HepG2 (cell line): ENCODE results near the gene TLNRD1. TPM values are rescaled to one million over a fixed set of nuclear protein-coding genes. Genes with fewer than 3 reads are reported as not detected.
A peak's percentile ranks its signal among the peaks of the same experiment; 100 is the strongest.

Experiments used
- FOXP4 ChIP-seq: sonication (generic); formaldehyde crosslinking; IDR thresholded peaks from 2 replicates; pipeline ENCODE4 v1.4.0; 2020; ENCODE audit warnings: missing genetic modification reagents
- IRF2 ChIP-seq: IDR thresholded peaks from 2 replicates; pipeline ENCODE4 v1.6.1; 2018; ENCODE audit warnings: missing genetic modification reagents, missing compliant biosample characterization
- NFE2 ChIP-seq: sonication (generic); formaldehyde crosslinking; IDR thresholded peaks from 2 replicates; pipeline ENCODE4 v1.4.0; 2020; ENCODE audit warnings: missing genetic modification reagents
- NKX3-1 ChIP-seq: sonication (generic); formaldehyde crosslinking; IDR thresholded peaks from 2 replicates; pipeline ENCODE4 v1.5.0; 2020; ENCODE audit warnings: missing genetic modification reagents
- POLR2AphosphoS2 ChIP-seq: IDR thresholded peaks from 2 replicates; pipeline ENCODE4 v1.6.1; 2011; ENCODE audit warnings: low read depth, low read length, improper control_type of control experiment
- RBFOX2 ChIP-seq: fragments of 200-400 bp; formaldehyde crosslinking; IDR thresholded peaks from 2 replicates; pipeline ENCODE4 v1.6.1; 2017; ENCODE audit warnings: low read depth, mild to moderate bottlenecking, low read length
- SMAD3 ChIP-seq: sonication (generic); formaldehyde crosslinking; IDR thresholded peaks from 2 replicates; pipeline ENCODE4 v1.4.0; 2020; ENCODE audit warnings: missing genetic modification reagents
- TRIM22 ChIP-seq: fragments of 450-650 bp; IDR thresholded peaks from 2 replicates; pipeline ENCODE4 v1.6.1; 2017
- ZMYM4 ChIP-seq: sonication (generic); formaldehyde crosslinking; IDR thresholded peaks from 2 replicates; pipeline ENCODE4 v1.8.1; 2023; ENCODE audit warnings: mild to moderate bottlenecking, missing genetic modification reagents
- ZNF546 ChIP-seq: sonication (generic); formaldehyde crosslinking; conservative IDR thresholded peaks from 2 replicates; pipeline ENCODE4 v1.8.1; 2023; ENCODE audit warnings: mild to moderate bottlenecking, missing genetic modification reagents
- ZNF605 ChIP-seq: sonication (generic); formaldehyde crosslinking; IDR thresholded peaks from 2 replicates; pipeline ENCODE4 v1.8.0; 2022; ENCODE audit warnings: mild to moderate bottlenecking, missing genetic modification reagents
- polyA plus RNA-seq, 8 experiments: library from polyadenylated mRNA; depleted of rRNA in 3 of 8; stranded (reverse) in 7 of 8; unstranded in 1 of 8; fragments of >200 nt; fragmentation: Illumina TruSeq in 4 of 8; extraction: Trizol in 4 of 8; gene quantifications; 2 replicates each; pipeline versions ENCODE4 v1.2.1 to v1.2.3, GENCODE V29; 2011 to 2016; ENCODE audit warnings: low read depth in 4 of 8, missing spikeins in 1 of 8, mixed read lengths in 1 of 8; ENCODE audit not compliant: insufficient read depth in 1 of 8
- total RNA-seq, 5 experiments: library from RNA; depleted of rRNA; stranded (reverse); fragments of >200 nt; fragmentation: Illumina TruSeq; extraction: Trizol; gene quantifications; 2 replicates each; pipeline ENCODE4 v1.2.3, GENCODE V29; 2016; ENCODE audit warnings: low read depth in 1 of 5
- TF ChIP-seq, protein P1 (sequence below): IDR thresholded peaks from 2 replicates; pipeline ENCODE4 v1.4.0; 2020; ENCODE audit warnings: mild to moderate bottlenecking, missing genetic modification reagents
- TF ChIP-seq, protein P2 (sequence below): sonication (generic); formaldehyde crosslinking; IDR thresholded peaks from 2 replicates; pipeline ENCODE4 v1.5.0; 2020; ENCODE audit warnings: mild to moderate bottlenecking, missing genetic modification reagents, moderate library complexity
- TF ChIP-seq, protein P3 (sequence below): IDR thresholded peaks from 2 replicates; pipeline ENCODE4 v1.6.1; 2012; ENCODE audit warnings: low read depth, low read length, improper control_type of control experiment

TLNRD1 gene
- total and polyA plus RNA-seq, 2 of the 13 experiments (the other 11 are each of a cell fraction or from before 2014, with no cell fraction given) = 3.4 to 5.3 TPM

- TF ChIP-seq RBFOX2 (no peak), ZMYM4 (CRISPR knock-in tag) (no peak), POLR2AphosphoS2 (no peak), NFE2 (CRISPR knock-in tag) (peak; percentile 57), SMAD3 (CRISPR knock-in tag) (no peak), FOXP4 (CRISPR knock-in tag) (peak; percentile 38; the same call in 1 of the 2 replicates), TRIM22 (no peak), ZNF605 (CRISPR knock-in tag) (no peak), ZNF546 (CRISPR knock-in tag) (no peak), NKX3-1 (CRISPR knock-in tag) (no peak), IRF2 (no peak)
- TF ChIP-seq, protein P1, sequence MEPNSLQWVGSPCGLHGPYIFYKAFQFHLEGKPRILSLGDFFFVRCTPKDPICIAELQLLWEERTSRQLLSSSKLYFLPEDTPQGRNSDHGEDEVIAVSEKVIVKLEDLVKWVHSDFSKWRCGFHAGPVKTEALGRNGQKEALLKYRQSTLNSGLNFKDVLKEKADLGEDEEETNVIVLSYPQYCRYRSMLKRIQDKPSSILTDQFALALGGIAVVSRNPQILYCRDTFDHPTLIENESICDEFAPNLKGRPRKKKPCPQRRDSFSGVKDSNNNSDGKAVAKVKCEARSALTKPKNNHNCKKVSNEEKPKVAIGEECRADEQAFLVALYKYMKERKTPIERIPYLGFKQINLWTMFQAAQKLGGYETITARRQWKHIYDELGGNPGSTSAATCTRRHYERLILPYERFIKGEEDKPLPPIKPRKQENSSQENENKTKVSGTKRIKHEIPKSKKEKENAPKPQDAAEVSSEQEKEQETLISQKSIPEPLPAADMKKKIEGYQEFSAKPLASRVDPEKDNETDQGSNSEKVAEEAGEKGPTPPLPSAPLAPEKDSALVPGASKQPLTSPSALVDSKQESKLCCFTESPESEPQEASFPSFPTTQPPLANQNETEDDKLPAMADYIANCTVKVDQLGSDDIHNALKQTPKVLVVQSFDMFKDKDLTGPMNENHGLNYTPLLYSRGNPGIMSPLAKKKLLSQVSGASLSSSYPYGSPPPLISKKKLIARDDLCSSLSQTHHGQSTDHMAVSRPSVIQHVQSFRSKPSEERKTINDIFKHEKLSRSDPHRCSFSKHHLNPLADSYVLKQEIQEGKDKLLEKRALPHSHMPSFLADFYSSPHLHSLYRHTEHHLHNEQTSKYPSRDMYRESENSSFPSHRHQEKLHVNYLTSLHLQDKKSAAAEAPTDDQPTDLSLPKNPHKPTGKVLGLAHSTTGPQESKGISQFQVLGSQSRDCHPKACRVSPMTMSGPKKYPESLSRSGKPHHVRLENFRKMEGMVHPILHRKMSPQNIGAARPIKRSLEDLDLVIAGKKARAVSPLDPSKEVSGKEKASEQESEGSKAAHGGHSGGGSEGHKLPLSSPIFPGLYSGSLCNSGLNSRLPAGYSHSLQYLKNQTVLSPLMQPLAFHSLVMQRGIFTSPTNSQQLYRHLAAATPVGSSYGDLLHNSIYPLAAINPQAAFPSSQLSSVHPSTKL (CRISPR knock-in tag) = 0 out of 2 replicates have a peak, but pooled peaks have one; percentile 27
- TF ChIP-seq, protein P2, sequence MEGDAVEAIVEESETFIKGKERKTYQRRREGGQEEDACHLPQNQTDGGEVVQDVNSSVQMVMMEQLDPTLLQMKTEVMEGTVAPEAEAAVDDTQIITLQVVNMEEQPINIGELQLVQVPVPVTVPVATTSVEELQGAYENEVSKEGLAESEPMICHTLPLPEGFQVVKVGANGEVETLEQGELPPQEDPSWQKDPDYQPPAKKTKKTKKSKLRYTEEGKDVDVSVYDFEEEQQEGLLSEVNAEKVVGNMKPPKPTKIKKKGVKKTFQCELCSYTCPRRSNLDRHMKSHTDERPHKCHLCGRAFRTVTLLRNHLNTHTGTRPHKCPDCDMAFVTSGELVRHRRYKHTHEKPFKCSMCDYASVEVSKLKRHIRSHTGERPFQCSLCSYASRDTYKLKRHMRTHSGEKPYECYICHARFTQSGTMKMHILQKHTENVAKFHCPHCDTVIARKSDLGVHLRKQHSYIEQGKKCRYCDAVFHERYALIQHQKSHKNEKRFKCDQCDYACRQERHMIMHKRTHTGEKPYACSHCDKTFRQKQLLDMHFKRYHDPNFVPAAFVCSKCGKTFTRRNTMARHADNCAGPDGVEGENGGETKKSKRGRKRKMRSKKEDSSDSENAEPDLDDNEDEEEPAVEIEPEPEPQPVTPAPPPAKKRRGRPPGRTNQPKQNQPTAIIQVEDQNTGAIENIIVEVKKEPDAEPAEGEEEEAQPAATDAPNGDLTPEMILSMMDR (CRISPR knock-in tag) = peak; percentile 28; the same call in 1 of the 2 replicates
- TF ChIP-seq, protein P3, sequence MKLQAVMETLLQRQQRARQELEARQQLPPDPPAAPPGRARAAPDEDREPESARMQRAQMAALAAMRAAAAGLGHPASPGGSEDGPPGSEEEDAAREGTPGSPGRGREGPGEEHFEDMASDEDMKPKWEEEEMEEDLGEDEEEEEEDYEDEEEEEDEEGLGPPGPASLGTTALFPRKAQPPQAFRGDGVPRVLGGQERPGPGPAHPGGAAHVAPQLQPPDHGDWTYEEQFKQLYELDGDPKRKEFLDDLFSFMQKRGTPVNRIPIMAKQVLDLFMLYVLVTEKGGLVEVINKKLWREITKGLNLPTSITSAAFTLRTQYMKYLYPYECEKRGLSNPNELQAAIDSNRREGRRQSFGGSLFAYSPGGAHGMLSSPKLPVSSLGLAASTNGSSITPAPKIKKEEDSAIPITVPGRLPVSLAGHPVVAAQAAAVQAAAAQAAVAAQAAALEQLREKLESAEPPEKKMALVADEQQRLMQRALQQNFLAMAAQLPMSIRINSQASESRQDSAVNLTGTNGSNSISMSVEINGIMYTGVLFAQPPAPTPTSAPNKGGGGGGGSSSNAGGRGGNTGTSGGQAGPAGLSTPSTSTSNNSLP = 0 out of 2 replicates have a peak, but pooled peaks have one; percentile 34
These were observed 46.6 kb upstream of the TLNRD1 start (continued) for GRCh38 chr15:80953953-80954778.
